Ishikawa (cell line): ENCODE measurements around the gene GSTA3.

ENCODE experiments used
- CEBPB ChIP-seq: IDR thresholded peaks from 2 replicates; pipeline ENCODE4 v1.6.1; 2012
- CREB1 ChIP-seq: IDR thresholded peaks from 2 replicates; pipeline ENCODE4 v1.6.1; 2012; ENCODE audit warnings: low read depth
- EGR1 ChIP-seq: IDR thresholded peaks from 2 replicates; pipeline ENCODE4 v1.6.1; 2012
- EP300 ChIP-seq: IDR thresholded peaks from 2 replicates; pipeline ENCODE4 v1.6.1; 2012; ENCODE audit warnings: borderline replicate concordance
- FOXM1 ChIP-seq: IDR thresholded peaks from 2 replicates; pipeline ENCODE4 v1.6.1; 2012; ENCODE audit warnings: low read depth, borderline replicate concordance
- NFIC ChIP-seq: IDR thresholded peaks from 2 replicates; pipeline ENCODE4 v1.6.1; 2012
- RAD21 ChIP-seq: IDR thresholded peaks from 2 replicates; pipeline ENCODE4 v1.6.1; 2012; ENCODE audit warnings: low read depth
- REST ChIP-seq: IDR thresholded peaks from 2 replicates; pipeline ENCODE4 v1.6.1; 2012; ENCODE audit warnings: low read depth, mild to moderate bottlenecking
- TAF1 ChIP-seq: IDR thresholded peaks from 2 replicates; pipeline ENCODE4 v1.6.1; 2012; ENCODE audit warnings: low read depth, mild to moderate bottlenecking
- TCF12 ChIP-seq: IDR thresholded peaks from 2 replicates; pipeline ENCODE4 v1.6.1; 2012; ENCODE audit warnings: low read depth
- TEAD4 ChIP-seq: IDR thresholded peaks from 2 replicates; pipeline ENCODE4 v1.6.1; 2012
- YY1 ChIP-seq: IDR thresholded peaks from 2 replicates; pipeline ENCODE4 v1.6.1; 2012; ENCODE audit warnings: low read depth
- ZBTB7A ChIP-seq: IDR thresholded peaks from 2 replicates; pipeline ENCODE4 v1.6.1; 2012; ENCODE audit warnings: low read depth
- TF ChIP-seq, protein P1 (sequence below): IDR thresholded peaks from 2 replicates; pipeline ENCODE4 v1.6.1; 2012
- TF ChIP-seq, protein P2 (sequence below): IDR thresholded peaks from 2 replicates; pipeline ENCODE4 v1.6.1; 2012

The GSTA3 gene

DNA sequence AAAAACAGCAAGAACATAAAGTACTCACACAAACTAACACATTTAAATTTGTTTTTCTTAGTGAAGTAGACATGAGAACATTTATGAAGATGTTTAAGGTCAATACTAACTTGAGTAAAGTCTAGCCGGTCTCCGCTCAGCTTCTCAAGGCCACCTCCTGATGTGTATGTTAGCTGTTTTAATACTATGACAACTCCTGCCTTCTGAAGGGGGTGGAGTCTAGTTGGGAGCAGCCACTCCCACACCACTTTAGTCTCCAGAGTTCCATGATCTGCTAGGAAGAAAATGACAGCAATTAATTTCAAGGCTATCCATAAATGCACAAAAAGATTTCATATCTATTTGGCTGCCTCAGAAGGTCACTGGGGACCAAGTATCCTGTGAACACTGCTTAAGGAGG, at the start of gene GSTA3:
TSS of gene GSTA3 (minus strand) at position 168 of the 400 bp plus-strand sequence. CDS start 3,864 bp downstream, outside the sequence.
- TF ChIP-seq FOXM1 (no peak), RAD21 (no peak), REST (no peak), CEBPB (no peak), ZBTB7A (no peak), TAF1 (no peak), EGR1 (no peak), TCF12 (no peak), YY1 (no peak), TEAD4 (no peak), EP300 (no peak), NFIC (no peak), CREB1 (no peak)
- TF ChIP-seq, protein P1, sequence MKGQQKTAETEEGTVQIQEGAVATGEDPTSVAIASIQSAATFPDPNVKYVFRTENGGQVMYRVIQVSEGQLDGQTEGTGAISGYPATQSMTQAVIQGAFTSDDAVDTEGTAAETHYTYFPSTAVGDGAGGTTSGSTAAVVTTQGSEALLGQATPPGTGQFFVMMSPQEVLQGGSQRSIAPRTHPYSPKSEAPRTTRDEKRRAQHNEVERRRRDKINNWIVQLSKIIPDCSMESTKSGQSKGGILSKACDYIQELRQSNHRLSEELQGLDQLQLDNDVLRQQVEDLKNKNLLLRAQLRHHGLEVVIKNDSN = no peak
- TF ChIP-seq, protein P2, sequence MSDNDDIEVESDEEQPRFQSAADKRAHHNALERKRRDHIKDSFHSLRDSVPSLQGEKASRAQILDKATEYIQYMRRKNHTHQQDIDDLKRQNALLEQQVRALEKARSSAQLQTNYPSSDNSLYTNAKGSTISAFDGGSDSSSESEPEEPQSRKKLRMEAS = no peak

GRCh38 chr6:52958546-52959255, 49.2 kb upstream of the GSTA3 start:
- TF ChIP-seq CREB1 = no peak
- no peak for TF ChIP-seq TAF1
- TF ChIP-seq EP300 = no peak
- no peak for TF ChIP-seq TCF12
- no peak for TF ChIP-seq CEBPB
- TF ChIP-seq, protein P2 = no peak
- no peak for TF ChIP-seq YY1
- no peak for TF ChIP-seq RAD21
- no peak for TF ChIP-seq EGR1
- no peak for TF ChIP-seq TEAD4
- TF ChIP-seq NFIC = no peak
- TF ChIP-seq FOXM1 = no peak
- no peak for TF ChIP-seq REST
- TF ChIP-seq, protein P1 = no peak
- no peak for TF ChIP-seq ZBTB7A

- TF ChIP-seq YY1 (no peak), TEAD4 (no peak), RAD21 (no peak), REST (no peak), CREB1 (no peak), ZBTB7A (no peak), TAF1 (no peak), FOXM1 (no peak), EP300 (no peak), CEBPB (no peak), EGR1 (no peak), NFIC (no peak), TCF12 (no peak)
- TF ChIP-seq, protein P1 = no peak
- TF ChIP-seq, protein P2 = no peak
These were observed 46.4 kb upstream of the GSTA3 start for GRCh38 chr6:52955871-52956270.
